Lower leg skin (tissue), 3 donors: ENCODE results near the gene BCL11A.

ENCODE experiments used
- POLR2A ChIP-seq, 2 donors: fragments of 450-650 bp; IDR thresholded peaks; one replicate each; pipeline ENCODE4 v1.6.1; 2016 to 2017; ENCODE audit warnings: antibody characterized with exemption in 2 of 2, mild to moderate bottlenecking in 1 of 2, moderate library complexity in 1 of 2
- TF ChIP-seq, protein P1 (sequence below), 3 donors: fragments of 450-650 bp; IDR thresholded peaks; one replicate each; pipeline ENCODE4 v1.5.1; 2016; ENCODE audit warnings: antibody characterized with exemption in 3 of 3, mild to moderate bottlenecking in 3 of 3, moderate library complexity in 2 of 3

DNA sequence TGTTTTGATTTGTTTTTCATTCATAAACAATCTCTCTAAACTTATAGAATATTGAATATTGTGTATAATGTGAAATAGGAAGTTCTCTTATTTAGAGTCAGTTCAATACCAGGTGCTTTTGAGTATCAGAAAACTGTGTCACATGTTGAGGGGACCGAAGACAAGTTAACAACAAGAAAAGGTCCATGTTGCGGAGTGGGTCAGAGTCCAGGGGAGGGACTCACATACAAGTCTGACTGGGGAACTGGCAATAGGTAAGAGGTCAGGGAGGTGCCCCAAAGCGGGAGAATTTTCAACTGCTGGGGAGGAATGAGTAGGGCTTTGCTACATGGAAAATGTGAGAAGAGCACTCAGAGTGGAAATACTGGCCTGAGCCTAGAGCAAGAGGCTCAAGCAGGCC lies 19.8 kb upstream of the BCL11A start:
- TF ChIP-seq, protein P1, sequence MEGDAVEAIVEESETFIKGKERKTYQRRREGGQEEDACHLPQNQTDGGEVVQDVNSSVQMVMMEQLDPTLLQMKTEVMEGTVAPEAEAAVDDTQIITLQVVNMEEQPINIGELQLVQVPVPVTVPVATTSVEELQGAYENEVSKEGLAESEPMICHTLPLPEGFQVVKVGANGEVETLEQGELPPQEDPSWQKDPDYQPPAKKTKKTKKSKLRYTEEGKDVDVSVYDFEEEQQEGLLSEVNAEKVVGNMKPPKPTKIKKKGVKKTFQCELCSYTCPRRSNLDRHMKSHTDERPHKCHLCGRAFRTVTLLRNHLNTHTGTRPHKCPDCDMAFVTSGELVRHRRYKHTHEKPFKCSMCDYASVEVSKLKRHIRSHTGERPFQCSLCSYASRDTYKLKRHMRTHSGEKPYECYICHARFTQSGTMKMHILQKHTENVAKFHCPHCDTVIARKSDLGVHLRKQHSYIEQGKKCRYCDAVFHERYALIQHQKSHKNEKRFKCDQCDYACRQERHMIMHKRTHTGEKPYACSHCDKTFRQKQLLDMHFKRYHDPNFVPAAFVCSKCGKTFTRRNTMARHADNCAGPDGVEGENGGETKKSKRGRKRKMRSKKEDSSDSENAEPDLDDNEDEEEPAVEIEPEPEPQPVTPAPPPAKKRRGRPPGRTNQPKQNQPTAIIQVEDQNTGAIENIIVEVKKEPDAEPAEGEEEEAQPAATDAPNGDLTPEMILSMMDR (IDR thresholded peaks at IDR 0.05) = no peak
- TF ChIP-seq POLR2A (IDR thresholded peaks at IDR 0.05) = no peak
